GM23248 (cell line): Measurements from ENCODE around the gene RAB31. TPM values are rescaled to one million over a fixed set of nuclear protein-coding genes. Genes with fewer than 3 reads are reported as not detected.

Source experiments
- DNase-seq: peaks from one replicate; pipeline ENCODE4 v3.0.0-alpha.2; 2015
- H2AFZ ChIP-seq: fragments of 200-600 bp; sonication (generic); 2 replicates; pipeline ENCODE4 v1.6.1; 2016; ENCODE audit warnings: antibody characterized with exemption
- H3F3A ChIP-seq: fragments of 200-600 bp; sonication (generic); 2 replicates; pipeline ENCODE4 v1.6.1; 2016; ENCODE audit warnings: mild to moderate bottlenecking, antibody characterized with exemption, mixed run types; ENCODE audit not compliant: insufficient read depth
- H3K27ac ChIP-seq: fragments of 200-600 bp; sonication (generic); 2 replicates; pipeline ENCODE4 v1.5.1; 2016; ENCODE audit warnings: mild to moderate bottlenecking
- H3K27me3 ChIP-seq: fragments of 200-600 bp; sonication (generic); replicated peaks from 2 replicates; pipeline ENCODE4 v1.6.1; 2016; ENCODE audit warnings: mild to moderate bottlenecking; ENCODE audit not compliant: insufficient read depth
- H3K36me3 ChIP-seq: fragments of 200-600 bp; sonication (generic); 2 replicates; pipeline ENCODE4 v1.6.1; 2016; ENCODE audit warnings: low read depth, mild to moderate bottlenecking
- H3K4me1 ChIP-seq: fragments of 200-600 bp; sonication (generic); 2 replicates; pipeline ENCODE4 v1.6.1; 2016; ENCODE audit warnings: mild to moderate bottlenecking; ENCODE audit not compliant: insufficient read depth
- H3K4me2 ChIP-seq: fragments of 200-600 bp; sonication (generic); one replicate; pipeline ENCODE4 v1.6.1; 2016; ENCODE audit warnings: mild to moderate bottlenecking; ENCODE audit not compliant: unreplicated experiment
- H3K4me3 ChIP-seq: fragments of 200-600 bp; sonication (generic); 2 replicates; pipeline ENCODE4 v1.5.1; 2016; ENCODE audit warnings: mild to moderate bottlenecking
- H3K79me2 ChIP-seq: fragments of 200-600 bp; sonication (generic); 2 replicates; pipeline ENCODE4 v1.6.1; 2016; ENCODE audit warnings: mild to moderate bottlenecking; ENCODE audit not compliant: insufficient read depth
- H3K9ac ChIP-seq: fragments of 200-600 bp; sonication (generic); 2 replicates; pipeline ENCODE4 v1.6.1; 2016; ENCODE audit warnings: mild to moderate bottlenecking
- H3K9me2 ChIP-seq: fragments of 200-600 bp; sonication (generic); 2 replicates; pipeline ENCODE4 v1.6.1; 2016; ENCODE audit warnings: mixed run types, mild to moderate bottlenecking, moderate library complexity; ENCODE audit not compliant: insufficient read depth
- H3K9me3 ChIP-seq: fragments of 200-600 bp; sonication (generic); one replicate; pipeline ENCODE4 v1.6.1; 2017; ENCODE audit warnings: low read depth
- H4K20me1 ChIP-seq: fragments of 200-600 bp; sonication (generic); 2 replicates; pipeline ENCODE4 v1.6.0; 2016; ENCODE audit not compliant: insufficient read depth
- EZH2 ChIP-seq: fragments of 200-600 bp; sonication (generic); IDR thresholded peaks from 2 replicates; pipeline ENCODE4 v1.6.1; 2018; ENCODE audit warnings: antibody characterized with exemption, mild to moderate bottlenecking; ENCODE audit not compliant: insufficient read depth, poor library complexity, severe bottlenecking
- EZH2phosphoT487 ChIP-seq: fragments of 200-600 bp; sonication (generic); IDR thresholded peaks from 2 replicates; pipeline ENCODE4 v1.6.1; 2018; ENCODE audit warnings: antibody characterized with exemption, moderate library complexity, mild to moderate bottlenecking, low read depth; ENCODE audit not compliant: insufficient read depth
- WGBS, 2 experiments: methylation state at CpG; one replicate each; pipeline ENCODE4 v1.1.6; 2015 to 2017; ENCODE audit warnings: low lambda C conversion rate in 2 of 2, low coverage in 1 of 2; ENCODE audit errors: missing lambda C conversion rate in 2 of 2; 5-methylcytosine and 5-hydroxymethylcytosine counted together
- in situ Hi-C: fragments of 300-500 bp; cut with MboI; formaldehyde crosslinking; loops from 2 replicates; pipeline ENCODE4 v1.15.0; 2020
- polyA plus RNA-seq: library from polyadenylated mRNA; unstranded; fragments of >200 nt; fragmentation: Nextera tagmentation; extraction: Ambion mirVana; gene quantifications from 2 replicates; pipeline ENCODE4 v1.2.1, GENCODE V29; 2016
- total RNA-seq: library from RNA; depleted of rRNA; stranded (reverse); fragments of >200 nt; shearing (Covaris generic); gene quantifications from 2 replicates; pipeline ENCODE4 v1.2.3, GENCODE V29; 2014

Gene RAB31
- total and polyA plus RNA-seq, 2 experiments from 2014 or later, result 49.2 to 144 TPM

- H3F3A ChIP-seq, result no peaks in the 10 kb centered on the region
These were observed 11.4 kb upstream of the RAB31 start for GRCh38 chr18:9696701-9697100.

GRCh38 chr18:9697121-9697520 lies 11.0 kb upstream of the RAB31 start:
- H3K4me2 ChIP-seq, result no peak overlapping the region
- H3K4me3 ChIP-seq, result no peak overlapping the region
- no peaks in the 10 kb centered on the region for H3K9me3 ChIP-seq
- TF ChIP-seq EZH2 (no peak), EZH2phosphoT487 (no peak)
- in situ Hi-C loops, result loop anchor here (25.0 kb wide), 2 partner anchors 240 to 815 kb away; no protein-coding TSS in a partner anchor
- H3K27ac ChIP-seq, result no peak overlapping the region
- no peak for DNase-seq
- no peaks in the 10 kb centered on the region for H3K27me3 ChIP-seq
- no peaks in the 10 kb centered on the region for H3K4me1 ChIP-seq
- H3K36me3 ChIP-seq, result no peaks in the 10 kb centered on the region
- no peaks in the 10 kb centered on the region for H3K9me2 ChIP-seq
- no peak overlapping the region for H3K9ac ChIP-seq
- no peaks in the 10 kb centered on the region for H3F3A ChIP-seq
- 85 to 86% methylated on average over 9 of the region's 9 CpGs for WGBS, 2 experiments
- H2AFZ ChIP-seq, result no peak overlapping the region
- no peaks in the 10 kb centered on the region for H4K20me1 ChIP-seq
- no peaks in the 10 kb centered on the region for H3K79me2 ChIP-seq

More at GRCh38 chr18:9696701-9697100, 11.4 kb upstream of the RAB31 start:
- Histone ChIP-seq H3K4me3 (no peak overlapping the region), H3K9me3 (no peaks in the 10 kb centered on the region), H3K9ac (no peak overlapping the region), H3K4me1 (no peaks in the 10 kb centered on the region), H3K27ac (no peak overlapping the region), H3K36me3 (no peaks in the 10 kb centered on the region), H3K27me3 (no peaks in the 10 kb centered on the region), H3K79me2 (no peaks in the 10 kb centered on the region), H2AFZ (no peak overlapping the region), H3K4me2 (no peak overlapping the region), H3K9me2 (no peaks in the 10 kb centered on the region), H4K20me1 (no peaks in the 10 kb centered on the region)
- TF ChIP-seq EZH2 (no peak), EZH2phosphoT487 (no peak)
- no peak for DNase-seq
- 9% methylated on average over 1 of the region's 1 CpG; no CpG with 5 or more reads in 1 of the 2 experiments for WGBS, 2 experiments
- in situ Hi-C loops, result loop anchor here (25.0 kb wide), 2 partner anchors 241 to 816 kb away; no protein-coding TSS in a partner anchor

GRCh38 chr18:9698497-9698896 lies 9.6 kb upstream of the RAB31 start:
- no peaks in the 10 kb centered on the region for H4K20me1 ChIP-seq
- DNase-seq, result no peak
- no peak overlapping the region for H3K4me2 ChIP-seq
- in situ Hi-C loops, result loop anchor here (25.0 kb wide), 2 partner anchors 239 to 814 kb away; no protein-coding TSS in a partner anchor
- no peak overlapping the region for H3K4me3 ChIP-seq
- H3K4me1 ChIP-seq, result no peaks in the 10 kb centered on the region
- no peaks in the 10 kb centered on the region for H3K9me2 ChIP-seq
- TF ChIP-seq EZH2 (no peak), EZH2phosphoT487 (no peak)
- H3K36me3 ChIP-seq, result no peaks in the 10 kb centered on the region
- no peaks in the 10 kb centered on the region for H3K9me3 ChIP-seq
- 89 to 94% methylated on average over 4 of the region's 4 CpGs for WGBS, 2 experiments
- no peak overlapping the region for H3K27ac ChIP-seq
- no peak overlapping the region for H3K9ac ChIP-seq
- no peaks in the 10 kb centered on the region for H3K79me2 ChIP-seq
- no peak overlapping the region for H2AFZ ChIP-seq
- no peaks in the 10 kb centered on the region for H3K27me3 ChIP-seq
- no peaks in the 10 kb centered on the region for H3F3A ChIP-seq

- in situ Hi-C loops, result no loop called here
- Histone ChIP-seq H3K9me3 (no peaks in the 10 kb centered on the region), H3K4me3 (no peak overlapping the region), H3K4me2 (no peak overlapping the region), H3K27me3 (no peaks in the 10 kb centered on the region), H4K20me1 (no peaks in the 10 kb centered on the region), H3F3A (peaks cover 10% of the 10 kb centered on the region), H3K9me2 (no peaks in the 10 kb centered on the region), H3K79me2 (no peaks in the 10 kb centered on the region), H2AFZ (no peak overlapping the region), H3K27ac (no peak overlapping the region), H3K36me3 (no peaks in the 10 kb centered on the region), H3K4me1 (peaks cover 7% of the 10 kb centered on the region), H3K9ac (no peak overlapping the region)
- no peak for DNase-seq
- no peak for TF ChIP-seq EZH2
- TF ChIP-seq EZH2phosphoT487, result no peak
- WGBS, 2 experiments, result 74 to 75% methylated on average over 6 of the region's 6 CpGs
These were observed 7.8 kb upstream of the RAB31 start for GRCh38 chr18:9700261-9700796.
